GM19023 (cell line): ENCODE results near the gene SURF2.
A peak's percentile ranks its signal among the peaks of the same experiment; 100 is the strongest.

ENCODE experiments used
- ATAC-seq: cut with Tn5 transposase; IDR thresholded peaks from one replicate; pipeline ENCODE4 v1.9.1; 2021; ENCODE audit warnings: mild to moderate bottlenecking, moderate library complexity; ENCODE audit not compliant: unreplicated experiment

Gene SURF2

GRCh38 chr9:133353548-133353947 is 2.8 kb upstream of the SURF2 start:
- ATAC-seq, result no peak

DNA sequence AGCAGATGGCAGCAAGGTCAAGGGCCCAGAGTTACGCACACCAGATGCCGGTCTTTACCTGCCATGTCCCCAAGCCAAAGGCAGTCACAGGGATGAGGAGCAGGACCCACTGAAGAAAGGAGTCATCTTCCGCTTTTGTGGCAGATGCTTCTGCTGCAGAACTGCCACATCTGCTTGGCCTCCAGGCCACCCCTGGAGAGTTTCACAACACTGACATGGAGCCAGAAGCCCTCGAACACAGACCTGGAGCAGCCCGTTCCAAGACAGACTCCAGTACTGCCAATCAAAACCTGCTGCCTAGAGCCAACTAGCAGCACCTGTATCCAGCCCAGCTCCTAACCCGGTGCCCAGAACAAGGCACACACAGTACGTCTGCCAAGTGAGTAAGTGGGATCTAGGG is 1.6 kb upstream of the SURF2 start:
- ATAC-seq, result no peak

GRCh38 chr9:133355881-133356357 is 431 bp upstream of the SURF2 start:
- peak; percentile 13 for ATAC-seq

GRCh38 chr9:133357656-133358055 is 1.3 kb downstream of the SURF2 start:
- no peak for ATAC-seq

GRCh38 chr9:133359399-133360175 is 3.2 kb downstream of the SURF2 start:
- ATAC-seq, result no peak

DNA sequence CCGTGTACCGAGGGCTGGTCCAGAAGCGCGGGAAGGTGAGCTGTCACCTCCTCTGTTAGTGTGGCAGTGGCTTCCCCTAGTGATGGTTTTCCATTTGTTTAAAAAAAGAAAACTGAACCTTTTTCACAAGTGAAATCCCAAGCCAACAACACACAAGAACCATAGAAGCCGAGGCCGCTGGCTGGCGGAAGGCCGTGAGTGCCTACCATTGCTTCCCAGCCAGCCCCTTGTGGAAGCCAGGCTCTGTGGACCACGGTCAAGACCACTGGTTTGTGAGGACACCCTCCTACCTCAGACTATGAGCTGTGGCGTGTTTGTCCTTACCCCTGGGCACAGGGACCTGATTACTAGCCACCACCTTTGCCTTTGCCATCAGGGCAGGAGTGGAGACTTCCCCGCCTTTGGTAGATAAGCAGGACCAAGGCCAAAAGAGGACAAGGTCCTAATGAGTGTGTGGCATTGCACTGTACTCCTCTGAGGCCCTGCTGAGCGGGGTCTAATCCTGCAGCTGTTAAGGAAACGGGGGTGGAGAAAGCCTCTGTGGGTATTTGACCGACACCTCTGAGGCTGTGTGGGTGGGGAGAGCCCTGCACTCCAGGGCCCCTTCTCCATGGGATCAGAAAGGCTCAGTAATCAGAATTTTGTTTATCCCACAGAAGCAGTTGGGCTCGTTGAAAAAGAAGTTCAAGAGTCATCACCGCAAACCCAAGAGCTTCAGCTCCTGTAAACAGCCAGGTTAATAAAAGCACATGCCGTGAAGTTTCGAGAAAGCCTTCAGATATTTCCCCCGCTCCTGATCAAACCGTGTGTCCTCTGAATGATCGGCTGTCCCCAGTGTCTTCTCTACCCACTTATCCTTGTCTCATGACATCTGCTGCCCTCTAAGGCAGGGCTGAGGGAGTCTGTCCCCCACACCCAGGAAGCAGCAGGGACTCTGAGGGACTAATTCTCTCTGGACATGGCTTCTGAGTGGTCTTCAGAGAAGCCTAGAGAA is 4.3 kb downstream of the SURF2 start:
- no peak for ATAC-seq

DNA sequence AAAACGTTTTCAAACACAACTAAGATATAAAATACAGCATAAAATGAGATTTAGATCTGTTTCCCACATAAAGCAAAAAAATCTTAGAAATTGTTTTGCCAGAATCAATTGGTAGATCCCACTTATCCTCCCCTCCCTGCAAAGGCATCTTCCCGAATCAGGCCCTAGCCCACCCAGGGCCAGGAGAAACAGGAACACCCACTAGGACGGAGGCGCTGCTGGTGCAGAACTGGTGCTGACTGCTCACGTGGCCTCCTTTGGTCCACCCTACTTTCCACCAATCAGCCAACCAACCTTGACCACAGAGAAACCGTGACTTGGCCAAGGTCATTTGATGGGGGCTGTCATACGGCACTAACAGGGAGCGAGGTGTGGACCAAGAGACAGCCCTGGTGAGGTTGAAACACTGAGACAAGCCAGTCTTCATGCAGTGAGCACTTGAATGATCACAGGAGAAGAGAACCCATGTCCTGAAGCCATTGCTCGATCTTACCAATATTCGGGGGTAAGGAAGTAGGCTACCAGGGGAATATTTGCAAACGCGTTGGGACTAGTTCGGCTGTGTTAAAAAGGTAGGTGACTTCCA is 5.2 kb downstream of the SURF2 start:
- no peak for ATAC-seq

- no peak for ATAC-seq
These were observed 6.2 kb downstream of the SURF2 start for GRCh38 chr9:133362359-133363044.

GRCh38 chr9:133366435-133366834 is 10.1 kb downstream of the SURF2 start:
- no peak for ATAC-seq

DNA sequence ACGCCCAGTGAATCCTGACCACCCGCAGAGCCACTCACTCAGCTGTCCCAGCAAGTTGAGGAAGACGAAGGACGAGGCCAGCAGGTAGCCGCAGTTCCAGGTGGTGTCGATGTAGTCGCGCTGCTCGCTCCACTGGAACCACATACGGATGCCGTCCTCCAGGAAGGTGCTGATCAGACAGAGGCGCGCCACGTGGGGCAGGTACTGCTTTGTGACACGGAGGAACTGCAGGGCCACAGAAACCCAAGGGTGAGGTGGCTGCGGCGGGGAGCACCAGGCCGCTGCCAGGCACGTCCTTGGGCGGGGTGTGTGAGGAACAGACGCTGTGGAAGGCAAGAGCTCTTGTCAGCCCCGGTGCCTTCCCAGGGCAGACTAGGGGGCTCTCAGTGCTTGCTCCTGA is 10.9 kb downstream of the SURF2 start:
- no peak for ATAC-seq

GRCh38 chr9:133367778-133368177 is 11.4 kb downstream of the SURF2 start:
- ATAC-seq, result no peak

DNA sequence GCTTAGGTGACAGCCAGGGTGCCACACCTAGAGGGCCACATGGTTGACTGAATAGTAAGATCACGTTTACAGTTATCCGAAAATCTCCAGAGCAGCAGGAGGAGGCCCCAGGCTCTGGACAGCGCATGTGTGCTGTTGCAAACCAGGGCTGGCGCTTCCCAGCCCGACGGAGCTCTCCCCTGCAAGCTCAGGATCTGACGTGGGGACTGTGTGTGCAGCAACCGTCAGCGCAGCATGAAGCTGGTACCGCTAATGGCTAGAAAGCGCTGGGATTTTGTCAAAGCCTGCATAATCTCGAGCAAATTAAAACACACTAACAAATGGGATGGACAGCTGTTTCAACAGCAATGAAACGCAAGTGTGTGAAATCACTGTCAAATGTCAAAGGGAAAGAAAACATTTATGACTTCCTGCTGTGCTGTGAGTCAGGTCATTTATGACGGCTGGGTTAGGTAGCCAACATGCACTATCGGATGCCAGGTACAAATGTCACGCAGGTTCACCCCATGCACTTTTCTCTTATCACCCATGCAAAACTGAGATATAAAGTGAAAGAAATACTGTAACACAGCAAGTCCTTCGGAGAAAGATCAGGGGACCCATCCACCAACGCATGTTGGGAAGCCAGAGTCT is 12.0 kb downstream of the SURF2 start:
- ATAC-seq, result no peak

DNA sequence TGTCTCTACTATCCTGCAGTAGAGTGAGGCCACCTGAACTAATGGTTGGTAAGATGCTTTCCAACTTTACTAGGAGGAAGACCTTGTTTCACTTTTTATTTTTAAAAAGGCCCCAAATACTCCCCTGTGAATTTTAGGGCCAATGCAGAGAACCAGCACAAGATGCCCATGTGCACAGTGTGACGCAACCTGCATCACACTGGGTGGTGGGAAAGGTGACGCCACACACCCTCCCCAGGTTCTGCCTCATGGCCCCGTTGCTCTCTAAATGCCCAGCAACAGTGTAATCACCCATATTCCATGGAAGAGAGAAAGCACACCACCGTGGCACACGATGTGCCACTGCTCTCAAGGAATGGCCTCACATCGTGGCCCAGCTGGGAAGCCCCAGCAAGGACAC is 13.1 kb downstream of the SURF2 start:
- no peak for ATAC-seq

DNA sequence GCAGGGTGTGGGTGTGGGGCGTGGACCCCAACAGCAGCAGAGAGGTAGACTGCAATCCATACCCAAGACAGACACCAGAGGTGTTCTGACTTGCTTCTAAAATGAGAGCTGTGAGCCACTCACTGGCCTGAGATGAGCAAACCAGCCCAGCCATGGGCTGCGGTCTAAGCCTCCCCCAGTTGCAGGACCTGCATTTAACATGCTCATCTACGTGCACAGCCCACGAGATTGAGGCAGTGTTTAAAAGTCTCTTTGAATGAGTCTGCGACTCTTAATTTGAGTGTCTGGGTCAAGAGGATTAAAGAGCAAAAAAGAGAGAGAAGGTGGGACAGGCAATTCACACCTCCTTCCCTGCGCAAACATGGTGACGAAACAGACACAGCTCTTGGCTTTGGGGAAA is 13.6 kb downstream of the SURF2 start:
- ATAC-seq, result no peak

DNA sequence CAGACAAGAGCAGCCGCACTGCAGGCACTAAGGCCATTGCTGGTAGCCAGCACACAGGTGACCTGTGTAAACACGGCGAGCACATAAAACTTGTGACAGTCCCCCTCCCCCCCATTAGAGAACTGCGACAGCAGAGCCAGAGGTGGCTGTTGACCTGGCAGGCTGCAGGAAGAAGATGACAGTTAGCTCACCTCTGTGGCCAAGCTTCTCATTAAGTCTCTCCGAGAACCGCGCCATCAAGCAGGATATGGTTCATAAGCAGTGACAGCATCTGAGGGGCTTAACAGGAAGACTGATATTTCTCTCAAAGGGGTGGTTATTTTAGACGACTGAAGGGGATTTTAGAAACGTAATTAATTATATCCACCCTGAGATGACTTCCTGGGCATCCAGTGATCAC is 14.3 kb downstream of the SURF2 start:
- no peak for ATAC-seq

DNA sequence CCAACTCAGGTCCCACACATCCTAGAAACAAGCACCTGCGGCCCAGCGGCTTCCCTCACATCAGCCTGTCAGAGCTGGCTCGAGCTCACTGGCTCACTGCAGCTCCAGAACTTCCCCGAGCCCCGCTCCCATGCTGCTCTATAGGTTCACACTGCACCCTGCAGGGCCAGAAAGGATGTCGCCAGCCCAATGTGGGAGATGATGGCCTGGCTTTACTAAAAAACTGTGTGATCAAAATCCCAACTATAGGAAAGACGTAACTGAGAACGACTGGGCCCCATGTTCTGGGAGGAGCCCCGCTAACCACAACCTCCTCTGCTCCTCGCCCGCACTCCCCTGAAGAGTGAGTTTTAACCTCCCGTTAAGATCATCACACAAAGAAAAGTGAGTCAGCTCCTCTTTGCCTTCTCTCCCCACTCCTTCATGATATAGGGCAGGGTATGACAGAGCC is 14.9 kb downstream of the SURF2 start:
- no peak for ATAC-seq

DNA sequence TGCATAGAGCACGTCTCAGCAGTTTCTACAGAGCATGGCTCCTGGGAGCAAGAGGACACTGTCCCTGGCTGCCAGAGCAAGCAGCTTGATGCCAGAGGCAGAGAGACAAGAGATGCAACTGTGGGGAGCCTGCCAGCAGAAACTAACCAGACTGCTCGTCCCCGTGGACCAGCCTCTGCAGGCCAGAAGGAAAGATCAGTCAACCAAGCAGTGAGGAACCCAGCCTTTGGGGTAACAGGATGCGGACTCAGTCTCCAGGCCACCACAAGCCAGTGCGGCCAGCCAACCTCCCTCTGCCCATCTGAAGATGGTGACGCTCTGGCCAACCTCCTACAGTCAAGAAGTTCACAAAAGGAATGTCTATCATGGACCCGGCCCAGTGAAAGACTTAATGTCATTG is 15.8 kb downstream of the SURF2 start:
- ATAC-seq, result no peak

GRCh38 chr9:133374612-133375115 is 18.3 kb downstream of the SURF2 start:
- ATAC-seq, result no peak

DNA sequence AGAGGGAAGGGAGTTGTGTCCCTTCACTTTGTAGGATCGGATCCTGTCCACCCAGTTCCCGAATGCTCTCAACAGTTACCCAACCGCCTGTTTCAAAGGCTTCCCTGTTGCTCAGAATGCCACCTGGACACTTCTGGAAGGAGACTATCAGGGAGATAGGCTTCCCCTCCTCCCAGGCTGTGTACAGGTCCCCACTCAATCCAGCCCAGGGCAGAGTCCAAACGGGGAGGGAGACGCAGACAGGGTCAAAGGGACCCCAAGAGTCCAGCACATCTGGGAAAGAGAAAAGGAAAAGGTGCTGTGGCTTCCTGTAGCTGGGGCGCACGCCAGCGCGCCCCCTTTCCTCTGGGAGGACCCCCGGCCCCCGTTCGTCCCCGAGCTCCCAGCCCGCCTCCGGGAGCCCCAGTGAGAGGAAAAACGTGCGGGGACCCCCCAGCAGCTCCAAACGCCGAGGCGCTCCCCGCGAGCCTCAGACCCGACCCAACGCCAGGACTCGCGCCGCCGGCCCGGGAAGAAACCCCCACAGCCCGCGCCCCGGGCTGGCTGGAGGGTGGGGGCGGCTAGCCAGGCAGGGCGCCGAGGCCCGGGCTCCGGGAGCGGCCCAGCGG is 18.9 kb downstream of the SURF2 start:
- ATAC-seq, result peak; percentile 7
